Measurements from ENCODE around the gene TTC32.
"Not testable (repeated sequence)": the region's sequence is repeated elsewhere in the genome, so short reads cannot be mapped to it uniquely, and the experiment has no call there.

Gene TTC32

GRCh38 chr2:19898592-19899329 lies 3.0 kb downstream of the TTC32 start:
- DNase-seq, result no peak

DNA sequence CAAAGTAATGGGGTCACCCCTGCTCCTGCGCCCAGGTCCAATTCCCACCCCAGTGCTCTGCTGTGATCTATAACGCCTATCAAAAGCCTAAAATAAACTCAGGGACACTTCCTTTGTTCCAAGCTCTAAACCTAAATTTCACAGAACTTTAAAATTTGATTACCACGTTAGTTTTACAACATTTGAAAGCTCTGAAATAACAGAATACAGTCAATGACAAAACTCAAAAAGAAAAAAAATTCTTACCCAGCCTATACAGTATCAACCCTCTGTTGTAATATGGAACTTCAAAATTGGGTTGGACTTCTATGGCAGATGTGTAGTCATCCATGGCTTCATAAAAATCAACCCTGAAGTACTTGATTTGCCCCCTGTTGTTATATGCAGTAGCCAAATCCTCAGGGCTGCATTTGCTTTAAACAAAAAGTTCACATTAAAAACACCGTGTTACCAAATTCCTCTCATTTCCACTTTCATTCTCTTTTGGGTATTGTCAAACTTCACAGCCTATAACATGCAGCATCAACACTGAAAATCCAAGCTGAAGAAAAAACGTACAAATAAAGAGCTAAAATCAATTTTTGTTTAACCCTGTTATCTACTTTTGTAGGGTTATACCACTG lies 4.0 kb downstream of the TTC32 start:
- no peak for DNase-seq

DNA sequence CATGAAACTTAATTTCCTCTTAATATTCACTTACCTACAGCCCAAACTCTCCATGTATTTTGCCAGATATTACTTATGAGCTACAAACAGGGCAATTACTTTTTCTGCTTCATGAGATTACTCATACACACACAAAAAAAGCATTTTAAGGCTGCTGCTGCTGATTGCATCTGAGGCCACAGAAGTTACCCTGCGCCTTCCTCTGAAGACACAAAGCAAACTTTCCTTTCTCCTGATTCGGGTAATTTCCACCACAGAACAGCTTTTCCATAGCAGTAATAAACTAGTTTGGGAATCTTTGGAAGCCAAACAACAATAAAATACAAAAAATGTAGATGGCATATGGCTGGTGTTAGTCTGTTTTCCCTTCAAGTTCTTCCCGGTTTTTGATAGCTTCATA lies 6.2 kb downstream of the TTC32 start:
- DNase-seq, result no peak

DNA sequence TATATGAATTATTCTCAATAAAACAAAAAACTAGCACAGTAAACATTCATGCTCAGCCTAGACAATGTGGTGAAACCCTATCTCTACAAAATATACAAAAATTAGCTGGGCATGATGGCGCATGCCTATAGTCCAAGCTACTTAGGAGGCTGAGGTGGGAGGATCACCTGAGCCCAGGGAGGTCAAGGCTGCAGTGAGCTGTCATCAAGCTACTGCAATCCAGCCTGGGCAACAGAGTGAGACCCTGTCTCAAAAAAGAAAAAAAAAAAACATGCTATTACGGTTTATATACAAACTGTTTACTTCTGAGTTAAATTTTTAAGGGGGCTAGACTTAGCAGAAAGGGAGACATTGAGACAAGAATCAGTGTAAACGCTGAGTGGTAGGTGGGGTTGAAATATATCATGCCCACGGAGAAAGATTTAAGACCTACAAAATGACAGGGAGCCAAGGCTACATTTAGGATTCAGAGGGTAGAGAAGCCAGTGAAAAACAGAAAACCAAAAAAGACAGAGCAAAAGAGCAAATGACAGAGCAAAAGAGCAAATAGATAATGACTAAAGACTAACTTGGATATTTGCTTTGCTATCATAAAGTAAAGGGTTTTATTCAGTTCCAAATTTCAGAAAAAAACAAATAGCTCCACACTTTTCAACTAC lies 7.5 kb downstream of the TTC32 start:
- DNase-seq, result no peak

- DNase-seq, result no peak
Measured at GRCh38 chr2:19893520-19894133, 8.2 kb downstream of the TTC32 start.

- not testable (repeated sequence) for DNase-seq
Measured at GRCh38 chr2:19891971-19892370, 9.8 kb downstream of the TTC32 start.

GRCh38 chr2:19890104-19890503 lies 11.7 kb downstream of the TTC32 start:
- no peak for DNase-seq

DNA sequence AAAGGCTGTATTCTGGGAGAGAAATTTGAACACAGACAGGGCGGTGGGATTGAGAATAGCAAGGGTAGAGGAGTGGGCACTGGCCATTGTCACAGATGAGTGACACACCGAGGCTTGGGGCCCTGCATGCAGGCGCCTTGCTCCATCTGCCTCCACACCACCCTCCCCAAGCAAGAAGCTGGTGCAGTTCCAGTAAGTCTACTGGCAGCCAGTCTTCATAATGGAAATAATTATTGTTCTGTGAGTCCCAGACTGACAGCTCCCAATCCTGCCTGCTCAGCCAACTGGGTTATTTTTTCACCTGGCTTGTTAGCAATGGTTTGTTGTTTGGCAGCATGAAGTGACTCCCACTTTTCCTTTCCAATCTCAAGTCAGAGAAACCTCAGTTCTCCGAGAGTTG lies 13.0 kb downstream of the TTC32 start:
- no peak for DNase-seq

- no peak for DNase-seq
Measured at GRCh38 chr2:19887510-19887909, 14.3 kb downstream of the TTC32 start.

DNA sequence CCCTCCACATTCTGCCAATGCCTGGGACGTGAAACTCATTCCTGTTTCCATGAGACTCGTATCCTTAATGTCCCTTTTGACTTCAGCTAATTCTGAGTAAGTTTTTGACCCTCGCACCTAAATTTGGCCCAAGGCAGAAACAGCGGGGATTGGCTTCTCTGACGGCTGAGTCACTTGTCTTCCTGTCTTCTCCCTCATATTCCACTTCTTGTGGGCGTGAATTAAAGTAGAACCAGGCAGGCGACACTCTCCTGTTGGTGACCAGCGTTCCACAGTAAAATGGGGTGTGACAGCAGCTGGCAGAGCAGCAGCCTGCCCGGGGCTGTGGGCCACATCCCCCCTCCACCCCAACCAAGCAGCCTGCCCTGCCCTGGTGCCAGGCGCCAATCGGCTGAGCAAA lies 15.5 kb downstream of the TTC32 start:
- no peak for DNase-seq

- DNase-seq, result no peak
Measured at GRCh38 chr2:19885791-19886190, 16.0 kb downstream of the TTC32 start.

DNA sequence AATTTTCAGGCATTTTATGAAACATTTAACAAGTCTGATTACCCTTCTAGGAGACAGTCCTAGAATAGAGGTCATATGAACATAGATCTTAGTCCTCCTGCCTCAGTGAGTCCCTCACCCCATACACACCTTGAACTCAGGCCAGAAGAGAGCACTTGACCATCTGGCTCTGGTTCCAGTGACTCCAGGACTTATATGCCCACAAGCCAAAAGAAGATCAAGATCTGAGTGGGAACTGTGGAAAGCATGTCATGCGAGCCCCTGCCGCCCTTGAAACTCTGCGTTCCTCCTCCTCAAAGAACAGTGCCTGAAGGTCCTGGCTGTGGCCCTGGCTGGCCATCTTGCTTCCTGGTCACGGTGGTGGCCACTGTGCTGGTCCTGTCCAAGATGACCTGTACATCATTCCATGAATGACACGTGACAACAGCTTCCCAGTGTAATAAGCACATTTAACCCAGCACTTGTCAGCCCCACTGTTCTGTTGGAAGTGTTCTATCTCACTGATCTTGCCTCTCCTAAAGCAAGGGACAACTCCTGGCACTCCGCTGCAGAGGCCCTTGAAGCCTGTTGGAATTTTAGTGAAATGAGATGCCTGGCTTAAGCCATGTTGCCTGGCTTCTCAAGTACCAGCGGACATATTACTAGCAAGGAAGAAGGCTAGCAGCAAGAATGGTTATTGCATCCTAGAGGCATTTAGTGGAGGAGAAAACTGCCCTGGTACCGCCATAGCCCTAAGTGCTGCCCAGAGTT lies 17.6 kb downstream of the TTC32 start:
- DNase-seq, result no peak

DNA sequence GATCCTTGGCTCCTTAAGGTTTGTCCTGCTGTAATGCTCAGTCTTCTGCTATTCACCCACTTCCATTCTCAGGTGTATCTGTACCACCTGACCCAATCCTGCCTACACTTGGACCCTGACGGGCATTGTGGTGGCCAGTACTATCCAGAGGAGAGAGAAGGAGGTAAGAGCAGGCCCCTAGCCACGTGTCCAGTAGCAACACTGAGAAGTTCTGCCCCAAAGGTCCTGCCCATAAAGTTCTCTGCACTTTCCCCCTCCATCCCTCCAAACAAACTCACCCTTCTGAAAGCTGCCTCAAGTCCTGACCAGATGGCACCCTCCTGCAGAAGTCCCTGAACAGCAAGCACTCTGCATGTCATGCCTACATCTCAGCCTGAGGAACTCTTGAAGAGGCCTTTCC lies 18.3 kb downstream of the TTC32 start:
- DNase-seq, result no peak

DNA sequence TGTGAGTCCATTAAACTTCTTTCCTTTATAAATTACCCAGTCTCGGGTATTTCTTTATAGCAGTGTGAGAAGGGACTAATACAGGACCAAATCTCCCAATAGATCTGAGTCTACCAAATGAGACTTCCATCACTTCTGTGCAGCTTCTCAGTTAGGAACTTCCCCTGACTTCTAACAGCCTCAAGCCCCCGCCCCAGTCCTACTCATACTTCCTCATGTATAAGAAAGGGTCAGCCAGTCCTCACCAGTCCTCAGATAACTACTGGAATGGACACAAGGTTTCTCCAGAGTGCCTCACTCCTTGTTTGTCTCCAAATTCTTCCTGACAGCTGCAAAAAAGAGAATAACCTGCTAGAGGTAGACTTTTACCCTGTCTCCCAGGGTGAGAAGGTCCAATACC lies 19.5 kb downstream of the TTC32 start:
- no peak for DNase-seq

DNA sequence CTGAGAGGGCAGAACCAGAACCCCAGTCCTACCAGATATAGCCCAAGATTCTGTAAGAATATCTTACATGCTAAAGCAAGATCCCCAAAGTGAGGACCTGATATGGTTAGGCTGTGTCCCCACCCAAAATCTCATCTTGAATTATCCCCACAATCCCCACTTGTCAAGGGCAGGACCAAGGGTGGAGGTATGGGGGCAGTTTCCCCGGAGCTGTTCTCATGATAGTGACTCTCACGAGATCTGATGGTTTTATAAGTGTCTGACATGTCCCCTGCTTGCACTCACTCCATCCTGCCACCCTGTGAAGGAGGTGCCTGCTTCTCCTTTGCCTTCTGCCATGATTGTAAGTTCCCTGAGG lies 19.9 kb downstream of the TTC32 start:
- no peak for DNase-seq

- DNase-seq, result no peak
Measured at GRCh38 chr2:19881221-19881907, 20.4 kb downstream of the TTC32 start.

DNA sequence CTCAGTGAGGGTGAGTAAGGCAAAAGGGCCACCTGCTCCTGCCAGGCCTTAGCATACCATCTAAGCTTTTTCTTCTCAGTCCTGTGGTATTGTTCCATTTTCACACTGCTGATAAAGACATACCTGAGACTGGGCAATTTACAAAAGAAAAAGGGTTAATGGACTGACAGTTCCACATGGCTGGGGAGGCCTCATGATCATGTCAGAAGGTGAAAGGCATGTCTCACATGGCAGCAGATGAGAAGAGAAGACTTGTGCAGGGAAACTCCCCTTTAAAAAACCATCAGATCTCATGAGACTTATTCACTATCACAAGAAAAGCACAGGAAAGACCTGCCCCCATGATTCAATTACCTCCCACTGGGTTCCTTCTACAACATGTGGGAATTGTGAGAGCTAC lies 21.6 kb downstream of the TTC32 start:
- not testable (repeated sequence) for DNase-seq

- DNase-seq, result no peak
Measured at GRCh38 chr2:19879120-19879519, 22.7 kb downstream of the TTC32 start.

DNA sequence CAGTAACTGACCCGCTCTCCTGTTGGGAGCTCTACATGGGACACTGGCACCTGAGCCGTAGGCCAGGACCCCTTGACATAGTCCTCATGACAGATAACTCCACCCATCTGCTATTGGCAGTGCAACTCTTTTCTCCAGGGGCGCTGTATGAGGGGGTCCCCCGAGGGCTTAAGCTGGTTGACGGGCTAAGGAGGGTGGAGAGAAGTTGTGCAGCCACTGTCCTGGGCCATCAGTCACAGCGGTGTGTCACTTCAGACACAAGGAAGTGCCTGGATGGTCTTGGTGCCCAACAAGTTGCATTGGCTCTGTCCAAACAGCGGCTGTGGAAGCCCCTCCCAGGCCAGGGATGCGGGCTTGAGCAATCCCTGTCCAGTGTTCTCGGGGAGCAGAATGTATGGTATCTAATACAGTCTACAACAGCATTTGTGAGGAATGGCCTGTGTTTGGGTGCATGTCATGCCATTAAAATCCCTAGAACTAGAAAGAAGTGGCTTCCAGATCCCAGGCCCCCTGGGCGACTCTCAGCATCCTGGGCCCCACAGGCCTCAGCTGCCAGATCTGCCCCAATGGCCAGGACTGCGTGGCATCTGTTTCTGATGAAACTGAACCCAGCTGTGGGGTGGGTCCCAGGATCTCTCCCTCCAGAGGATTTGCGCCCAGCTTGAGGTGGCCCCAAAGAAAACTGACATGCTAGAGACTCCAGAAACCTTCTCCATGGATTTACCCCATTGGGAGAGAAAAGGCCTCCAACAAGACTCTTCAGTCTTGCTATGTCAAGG lies 23.3 kb downstream of the TTC32 start:
- DNase-seq, result no peak

- no peak for DNase-seq
Measured at GRCh38 chr2:19876751-19877150, 25.0 kb downstream of the TTC32 start.

DNA sequence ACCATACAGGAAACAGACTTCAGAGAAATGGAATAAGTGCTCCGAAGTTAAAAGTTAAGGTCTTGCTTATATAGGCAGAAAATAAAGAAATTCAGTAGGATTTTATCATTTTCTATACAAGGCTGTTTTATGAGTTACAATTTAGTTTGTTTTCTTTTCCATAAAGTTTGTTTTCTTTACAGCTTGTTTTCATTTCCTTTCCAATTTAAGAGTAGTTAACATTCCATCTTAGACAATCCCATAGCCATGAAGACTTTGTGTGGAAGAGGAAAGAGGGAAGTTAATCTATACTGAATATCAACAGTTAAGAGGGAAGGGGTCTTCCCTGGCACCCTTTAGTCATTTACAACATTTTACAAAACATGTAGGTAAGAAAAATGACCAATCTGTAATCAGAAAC lies 26.5 kb downstream of the TTC32 start:
- DNase-seq, result no peak

DNA sequence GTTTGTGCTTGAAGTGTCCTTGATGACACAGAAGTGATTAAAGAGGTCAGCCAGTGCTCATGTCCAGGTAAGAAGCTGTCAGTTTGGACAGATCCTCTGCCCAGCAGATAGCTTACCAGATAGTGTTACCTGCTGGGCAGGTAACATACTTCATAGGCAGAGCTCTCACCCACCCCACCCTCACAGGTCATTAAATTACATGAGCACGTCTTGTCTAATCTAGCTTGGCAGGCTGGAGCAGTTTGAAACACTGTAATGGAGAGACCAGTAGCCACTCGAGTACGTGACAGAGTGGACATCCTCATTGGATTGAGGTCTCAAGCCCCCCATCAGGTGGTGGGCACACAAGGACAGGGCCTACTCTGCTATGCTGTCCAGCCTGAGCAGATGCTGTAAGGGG lies 27.1 kb downstream of the TTC32 start:
- no peak for DNase-seq

Data from cortex of kidney (tissue), 1 donor.